Measurements from ENCODE around the gene QPRT. TPM values are rescaled to one million over a fixed set of nuclear protein-coding genes. Genes with fewer than 3 reads are reported as not detected.

The QPRT gene
- total and polyA plus RNA-seq, 2 of the 13 experiments (the other 11 are each of a cell fraction or from before 2014, with no cell fraction given) = 130 to 218 TPM

DNA sequence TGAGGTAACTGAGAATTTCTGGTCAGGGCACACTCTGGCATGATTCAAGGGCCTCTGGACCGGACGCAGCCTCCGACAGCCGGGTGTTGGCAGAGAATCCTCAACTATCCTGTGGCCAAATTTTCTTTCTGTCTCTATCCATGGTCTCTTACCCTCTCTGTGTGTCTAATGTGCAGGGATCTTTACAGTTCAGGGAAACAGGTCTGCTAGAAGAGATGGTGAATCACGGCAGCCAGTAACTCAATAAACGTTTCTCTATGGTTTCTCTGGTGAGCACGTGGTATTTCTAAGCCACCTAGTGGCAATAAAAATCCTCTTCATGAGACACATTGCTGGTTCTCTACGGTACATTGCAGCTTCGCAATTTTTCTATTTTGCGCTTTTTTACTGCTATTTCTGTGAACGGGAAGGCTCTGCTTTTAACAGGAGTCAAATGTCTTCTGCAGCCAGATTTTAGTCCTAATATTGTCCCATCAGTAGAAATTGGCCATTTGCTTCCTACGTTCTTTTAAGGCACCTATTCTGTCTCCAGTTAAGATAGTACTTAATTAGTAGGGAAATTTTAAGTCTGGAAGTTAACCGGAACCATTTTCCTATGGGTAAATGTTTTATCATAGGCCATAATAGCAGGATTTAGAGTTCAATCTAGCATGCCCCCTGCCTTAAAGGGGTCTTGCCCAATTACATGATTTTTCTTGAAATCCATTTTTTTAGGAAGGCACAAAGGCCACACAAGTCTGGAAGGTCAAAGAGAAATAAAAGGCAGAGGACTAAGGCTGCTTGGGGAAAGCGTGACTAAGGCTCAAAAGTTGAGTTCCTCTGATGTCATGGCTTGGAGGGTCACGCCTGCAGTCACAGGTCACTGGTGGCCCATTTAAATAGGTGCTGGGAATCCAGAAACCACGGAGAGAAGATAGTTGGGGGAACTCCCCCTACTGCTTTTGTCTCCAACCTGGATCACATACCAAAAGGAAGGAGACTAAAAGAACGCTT lies 31.5 kb downstream of the QPRT start (continued):
- TF ChIP-seq PTBP1 (IDR thresholded peaks at IDR 0.05; ENCODE audit: low read depth, low read length, poor library complexity, severe bottlenecking) = no peak
- TF ChIP-seq UBTF (CRISPR knock-in tag; IDR thresholded peaks at IDR 0.05) = no peak
- no peak for TF ChIP-seq ZNF383 (CRISPR knock-in tag; IDR thresholded peaks at IDR 0.05; ENCODE audit: borderline replicate concordance)
- TF ChIP-seq, protein P1, sequence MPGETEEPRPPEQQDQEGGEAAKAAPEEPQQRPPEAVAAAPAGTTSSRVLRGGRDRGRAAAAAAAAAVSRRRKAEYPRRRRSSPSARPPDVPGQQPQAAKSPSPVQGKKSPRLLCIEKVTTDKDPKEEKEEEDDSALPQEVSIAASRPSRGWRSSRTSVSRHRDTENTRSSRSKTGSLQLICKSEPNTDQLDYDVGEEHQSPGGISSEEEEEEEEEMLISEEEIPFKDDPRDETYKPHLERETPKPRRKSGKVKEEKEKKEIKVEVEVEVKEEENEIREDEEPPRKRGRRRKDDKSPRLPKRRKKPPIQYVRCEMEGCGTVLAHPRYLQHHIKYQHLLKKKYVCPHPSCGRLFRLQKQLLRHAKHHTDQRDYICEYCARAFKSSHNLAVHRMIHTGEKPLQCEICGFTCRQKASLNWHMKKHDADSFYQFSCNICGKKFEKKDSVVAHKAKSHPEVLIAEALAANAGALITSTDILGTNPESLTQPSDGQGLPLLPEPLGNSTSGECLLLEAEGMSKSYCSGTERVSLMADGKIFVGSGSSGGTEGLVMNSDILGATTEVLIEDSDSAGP (CRISPR knock-in tag; IDR thresholded peaks at IDR 0.05; ENCODE audit: borderline replicate concordance) = no peak
- TF ChIP-seq, protein P2, sequence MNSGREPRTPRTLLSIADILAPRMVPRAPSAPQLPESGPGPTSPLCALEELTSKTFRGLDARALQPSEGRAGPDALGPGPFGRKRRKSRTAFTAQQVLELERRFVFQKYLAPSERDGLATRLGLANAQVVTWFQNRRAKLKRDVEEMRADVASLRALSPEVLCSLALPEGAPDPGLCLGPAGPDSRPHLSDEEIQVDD (CRISPR knock-in tag; IDR thresholded peaks at IDR 0.05; ENCODE audit: borderline replicate concordance) = no peak
- TF ChIP-seq, protein P3, sequence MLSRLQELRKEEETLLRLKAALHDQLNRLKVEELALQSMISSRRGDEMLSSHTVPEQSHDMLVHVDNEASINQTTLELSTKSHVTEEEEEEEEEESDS (CRISPR knock-in tag; IDR thresholded peaks at IDR 0.05; ENCODE audit: borderline replicate concordance) = no peak
- TF ChIP-seq KAT8 (CRISPR knock-in tag; IDR thresholded peaks at IDR 0.05) = no peak
- TF ChIP-seq ZNF878 (CRISPR knock-in tag; IDR thresholded peaks at IDR 0.05) = no peak
- no peak for TF ChIP-seq ZNF550 (CRISPR knock-in tag; IDR thresholded peaks at IDR 0.05; ENCODE audit: borderline replicate concordance)
- TF ChIP-seq ARHGAP35 (CRISPR knock-in tag; IDR thresholded peaks at IDR 0.05; ENCODE audit: borderline replicate concordance) = no peak
- no peak for TF ChIP-seq RARA (CRISPR knock-in tag; IDR thresholded peaks at IDR 0.05)
- no peak for TF ChIP-seq ZNF558 (CRISPR knock-in tag; IDR thresholded peaks at IDR 0.05; ENCODE audit: borderline replicate concordance)
- no peak for TF ChIP-seq HMG20B (CRISPR knock-in tag; conservative IDR thresholded peaks at IDR 0.05)
- TF ChIP-seq ZFP37 (CRISPR knock-in tag; IDR thresholded peaks at IDR 0.05; ENCODE audit: borderline replicate concordance) = no peak
- TF ChIP-seq ISX (CRISPR knock-in tag; conservative IDR thresholded peaks at IDR 0.05) = no peak
- no peak for TF ChIP-seq ZNF598 (CRISPR knock-in tag; IDR thresholded peaks at IDR 0.05; ENCODE audit: borderline replicate concordance)
- peak; percentile 57; the same call in 1 of the 3 replicates for TF ChIP-seq MXI1 (IDR thresholded peaks at IDR 0.05; ENCODE audit: borderline replicate concordance, low read depth, low read length)
- TF ChIP-seq POLR2G (IDR thresholded peaks at IDR 0.05; ENCODE audit: low read depth, low read length) = no peak
- TF ChIP-seq DBP (CRISPR knock-in tag; IDR thresholded peaks at IDR 0.05; ENCODE audit: not compliant biosample characterization) = no peak
- no peak for TF ChIP-seq PHF8 (CRISPR knock-in tag; IDR thresholded peaks at IDR 0.05)
